ENCODE results near the gene FCAMR.

The FCAMR gene

DNA sequence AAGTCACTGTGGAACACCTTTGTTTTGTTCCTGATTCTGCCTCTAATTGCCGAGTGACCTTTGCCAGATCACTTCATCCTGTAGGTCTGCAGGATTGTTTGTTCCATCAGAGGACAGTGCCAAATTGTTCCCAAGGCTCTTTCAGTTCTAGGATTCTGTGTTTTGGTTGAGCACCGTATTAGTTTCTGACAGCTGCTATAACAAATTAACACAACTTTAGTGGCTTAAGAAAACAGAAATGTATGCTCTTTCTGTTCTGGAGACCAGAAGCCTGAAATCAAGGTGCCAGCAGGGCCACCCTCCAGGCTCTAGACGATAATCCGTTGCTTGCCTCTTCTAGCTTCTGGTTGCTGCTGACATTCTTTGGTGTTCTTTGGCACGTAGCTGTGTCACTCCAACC is 20.6 kb downstream of the FCAMR start:
- Histone ChIP-seq H3K36me3 (replicated peaks; ENCODE audit: low read depth, low read length) (peaks cover 9% of the 10 kb centered on the region), H3K27ac (ENCODE audit: low read length) (no peak overlapping the region)
- TF ChIP-seq, protein P1, sequence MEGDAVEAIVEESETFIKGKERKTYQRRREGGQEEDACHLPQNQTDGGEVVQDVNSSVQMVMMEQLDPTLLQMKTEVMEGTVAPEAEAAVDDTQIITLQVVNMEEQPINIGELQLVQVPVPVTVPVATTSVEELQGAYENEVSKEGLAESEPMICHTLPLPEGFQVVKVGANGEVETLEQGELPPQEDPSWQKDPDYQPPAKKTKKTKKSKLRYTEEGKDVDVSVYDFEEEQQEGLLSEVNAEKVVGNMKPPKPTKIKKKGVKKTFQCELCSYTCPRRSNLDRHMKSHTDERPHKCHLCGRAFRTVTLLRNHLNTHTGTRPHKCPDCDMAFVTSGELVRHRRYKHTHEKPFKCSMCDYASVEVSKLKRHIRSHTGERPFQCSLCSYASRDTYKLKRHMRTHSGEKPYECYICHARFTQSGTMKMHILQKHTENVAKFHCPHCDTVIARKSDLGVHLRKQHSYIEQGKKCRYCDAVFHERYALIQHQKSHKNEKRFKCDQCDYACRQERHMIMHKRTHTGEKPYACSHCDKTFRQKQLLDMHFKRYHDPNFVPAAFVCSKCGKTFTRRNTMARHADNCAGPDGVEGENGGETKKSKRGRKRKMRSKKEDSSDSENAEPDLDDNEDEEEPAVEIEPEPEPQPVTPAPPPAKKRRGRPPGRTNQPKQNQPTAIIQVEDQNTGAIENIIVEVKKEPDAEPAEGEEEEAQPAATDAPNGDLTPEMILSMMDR (IDR thresholded peaks at IDR 0.05; ENCODE audit: low read depth, low read length): no peak
- TF ChIP-seq EZH2phosphoT487 (IDR thresholded peaks at IDR 0.05; ENCODE audit: low read depth): no peak

DNA sequence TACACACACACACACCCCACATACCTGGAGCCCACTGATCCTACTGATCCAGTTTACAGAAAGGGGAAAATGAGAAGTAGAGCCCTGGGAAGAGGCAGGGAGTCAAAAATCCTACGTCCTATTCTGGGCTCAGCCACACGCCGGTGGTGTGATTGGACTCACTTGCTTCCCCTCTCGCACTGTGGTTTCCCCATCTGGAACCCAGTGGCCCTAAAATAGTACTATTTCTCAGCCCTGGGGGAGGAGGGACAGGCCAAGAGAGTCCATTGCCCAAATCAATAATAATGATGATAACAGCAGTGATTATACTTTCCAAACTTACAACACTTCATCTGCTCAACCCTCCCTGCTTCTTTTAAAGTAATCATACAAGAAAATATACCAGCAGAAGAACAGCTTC is 21.1 kb downstream of the FCAMR start:
- H3K4me3 ChIP-seq (ENCODE audit: low read length): no peak overlapping the region
- peak overlapping the region; percentile 24; the same call in 1 of the 2 replicates for H2AFZ ChIP-seq (ENCODE audit: low read depth, low read length)
- H4K20me1 ChIP-seq (ENCODE audit: insufficient read depth, low read length): no peaks in the 10 kb centered on the region
- no peak overlapping the region for H3K9ac ChIP-seq (ENCODE audit: low read length)
- H3K4me1 ChIP-seq (ENCODE audit: low read length): peaks cover 65% of the 10 kb centered on the region
- H3K4me2 ChIP-seq (ENCODE audit: low read length): peak overlapping the region; percentile 12
- H3K79me2 ChIP-seq (ENCODE audit: low read length): no peaks in the 10 kb centered on the region
- peaks cover 9% of the 10 kb centered on the region for H3K9me3 ChIP-seq (ENCODE audit: insufficient read depth, low read length)
- peaks cover 9% of the 10 kb centered on the region; the same call in 1 of the 2 replicates for H3K27me3 ChIP-seq (ENCODE audit: low read depth, low read length)
- H3K27ac ChIP-seq (ENCODE audit: low read length): no peak overlapping the region
- H3K36me3 ChIP-seq (replicated peaks; ENCODE audit: low read depth, low read length): peaks cover 9% of the 10 kb centered on the region
- no peak for TF ChIP-seq EZH2phosphoT487 (IDR thresholded peaks at IDR 0.05; ENCODE audit: low read depth)
- TF ChIP-seq, protein P1 (IDR thresholded peaks at IDR 0.05; ENCODE audit: low read depth, low read length): no peak

More for the DNA sequence above, 20.6 kb downstream of the FCAMR start:
- H2AFZ ChIP-seq (ENCODE audit: low read depth, low read length): no peak overlapping the region
- no peak overlapping the region for H3K4me3 ChIP-seq (ENCODE audit: low read length)
- H3K79me2 ChIP-seq (ENCODE audit: low read length): no peaks in the 10 kb centered on the region
- H3K4me2 ChIP-seq (ENCODE audit: low read length): peak overlapping the region; percentile 12
- peaks cover 69% of the 10 kb centered on the region for H3K4me1 ChIP-seq (ENCODE audit: low read length)
- H3K27me3 ChIP-seq (ENCODE audit: low read depth, low read length): peaks cover 9% of the 10 kb centered on the region; the same call in 1 of the 2 replicates
- H4K20me1 ChIP-seq (ENCODE audit: insufficient read depth, low read length): no peaks in the 10 kb centered on the region
- no peak overlapping the region for H3K9ac ChIP-seq (ENCODE audit: low read length)
- peaks cover 9% of the 10 kb centered on the region for H3K9me3 ChIP-seq (ENCODE audit: insufficient read depth, low read length)

DNA sequence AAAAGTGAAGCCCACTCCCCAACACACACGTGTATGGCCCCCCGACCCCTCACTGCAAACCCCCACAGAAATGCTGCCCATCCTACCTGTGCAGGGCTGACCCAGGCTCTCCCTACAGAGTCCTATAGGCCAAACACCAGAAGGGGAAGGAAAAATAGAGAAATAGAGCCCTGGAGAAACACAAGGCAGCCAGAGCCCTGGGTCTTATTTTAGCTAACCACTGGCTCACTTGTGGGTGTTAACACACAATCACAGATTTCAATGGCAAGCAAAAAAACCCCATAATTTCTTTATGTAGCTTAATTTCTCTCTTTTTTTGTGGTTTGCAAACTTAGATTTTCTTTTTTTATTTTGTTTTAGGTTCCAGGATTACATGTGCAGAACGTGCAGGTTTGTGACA is 23.0 kb downstream of the FCAMR start:
- Histone ChIP-seq H3K4me1 (ENCODE audit: low read length) (peaks cover 45% of the 10 kb centered on the region), H3K27me3 (ENCODE audit: low read depth, low read length) (peaks cover 9% of the 10 kb centered on the region; the same call in 1 of the 2 replicates), H3K9ac (ENCODE audit: low read length) (no peak overlapping the region), H3K4me2 (ENCODE audit: low read length) (no peak overlapping the region), H3K79me2 (ENCODE audit: low read length) (no peaks in the 10 kb centered on the region), H2AFZ (ENCODE audit: low read depth, low read length) (no peak overlapping the region), H3K4me3 (ENCODE audit: low read length) (no peak overlapping the region), H3K27ac (ENCODE audit: low read length) (no peak overlapping the region), H4K20me1 (ENCODE audit: insufficient read depth, low read length) (no peaks in the 10 kb centered on the region), H3K36me3 (replicated peaks; ENCODE audit: low read depth, low read length) (peaks cover 9% of the 10 kb centered on the region), H3K9me3 (ENCODE audit: insufficient read depth, low read length) (peaks cover 9% of the 10 kb centered on the region)
- TF ChIP-seq, protein P1 (IDR thresholded peaks at IDR 0.05; ENCODE audit: low read depth, low read length): no peak
- TF ChIP-seq EZH2phosphoT487 (IDR thresholded peaks at IDR 0.05; ENCODE audit: low read depth): no peak

DNA sequence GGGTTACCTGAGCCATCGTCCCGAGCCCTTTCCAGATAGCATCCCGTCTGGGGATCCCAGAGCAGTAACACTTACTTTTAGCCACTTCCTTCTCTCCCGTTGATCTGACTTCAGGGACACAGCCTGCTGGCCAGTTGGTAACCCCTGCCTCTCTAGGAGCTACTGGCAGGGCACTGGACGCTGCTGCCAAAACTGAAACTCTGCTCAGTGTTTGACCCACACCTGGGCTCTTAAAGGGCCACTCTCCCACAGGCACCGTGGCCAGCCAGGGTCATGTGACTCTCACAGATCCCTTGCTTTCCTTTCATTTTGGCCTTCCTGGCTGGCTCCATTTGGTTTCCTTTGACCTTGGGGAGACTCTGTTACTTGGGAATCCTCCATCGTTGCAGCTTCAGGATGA is 24.0 kb downstream of the FCAMR start, which contains the start of gene PIGR:
TSS of gene PIGR (minus strand) at position 206 of the 400 bp plus-strand sequence. CDS start 5,935 bp downstream, outside the sequence.
- no peak within 1 kb of the TSS for H3K4me2 ChIP-seq (ENCODE audit: low read length)
- no peak within 1 kb of the TSS for H3K4me3 ChIP-seq (ENCODE audit: low read length)
- H3K27me3 ChIP-seq (ENCODE audit: low read depth, low read length): peaks cover 9% of the 10 kb centered on the region; the same call in 1 of the 2 replicates
- no peaks in the 10 kb centered on the region for H3K79me2 ChIP-seq (ENCODE audit: low read length)
- H3K4me1 ChIP-seq (ENCODE audit: low read length): peaks cover 35% of the 10 kb centered on the region
- H3K36me3 ChIP-seq (replicated peaks; ENCODE audit: low read depth, low read length): peaks cover 9% of the 10 kb centered on the region
- TF ChIP-seq, protein P1 (IDR thresholded peaks at IDR 0.05; ENCODE audit: low read depth, low read length): no peak
- TF ChIP-seq EZH2phosphoT487 (IDR thresholded peaks at IDR 0.05; ENCODE audit: low read depth): no peak
- H3K9me3 ChIP-seq (ENCODE audit: insufficient read depth, low read length): peaks cover 9% of the 10 kb centered on the region
- no peak within 1 kb of the TSS for H2AFZ ChIP-seq (ENCODE audit: low read depth, low read length)
- H3K9ac ChIP-seq (ENCODE audit: low read length): no peak within 1 kb of the TSS
- no peaks in the 10 kb centered on the region for H4K20me1 ChIP-seq (ENCODE audit: insufficient read depth, low read length)
- H3K27ac ChIP-seq (ENCODE audit: low read length): no peak within 1 kb of the TSS
